Panc1 (cell line): ENCODE results near the gene ADGRV1. TPM values are rescaled to one million over a fixed set of nuclear protein-coding genes. Genes with fewer than 3 reads are reported as not detected.

ENCODE experiments used
- ATAC-seq: fragments of 200-7000 bp; cut with Tn5 transposase; 2 replicates; pipeline ENCODE4 v1.9.1; 2020; ENCODE audit warnings: mild to moderate bottlenecking, moderate library complexity
- BruUV-seq: library from RNA; stranded (reverse); fragments of 400-500 nt; replicated peaks from 2 replicates; lab custom pipeline; 2021; lab: Mats Ljungman, UMichigan
- CTCF ChIA-PET: fragments of 300-600 bp; sonication (Branson Sonifier 250); formaldehyde crosslinking; loops from one replicate; lab custom pipeline; 2022; ENCODE audit warnings: antibody characterized with exemption; lab: Charles Lee
- POLR2A ChIA-PET: fragments of 300-600 bp; sonication (Branson Sonifier 250); formaldehyde crosslinking; loops from one replicate; lab custom pipeline; 2022; ENCODE audit warnings: antibody characterized with exemption; lab: Charles Lee
- DNase-seq: peaks from one replicate; pipeline ENCODE4 v3.0.0-alpha.2; 2010; ENCODE audit warnings: low read depth, low spot score
- H3K27ac ChIP-seq: 2 replicates; pipeline ENCODE4 v1.5.1; 2011; ENCODE audit warnings: mild to moderate bottlenecking, low read length, inconsistent platforms
- H3K27me3 ChIP-seq: fragments of 200-500 bp; sonication (Bioruptor generic); 2 replicates; pipeline ENCODE4 v1.6.0; 2014; ENCODE audit warnings: low read length, inconsistent platforms; ENCODE audit not compliant: control insufficient read depth, insufficient read depth
- H3K36me3 ChIP-seq: fragments of 200-500 bp; sonication (Bioruptor generic); 2 replicates; pipeline ENCODE4 v1.5.1; 2014; ENCODE audit warnings: inconsistent platforms, mild to moderate bottlenecking, low read length, moderate library complexity; ENCODE audit not compliant: control insufficient read depth, insufficient read depth
- H3K4me1 ChIP-seq: 2 replicates; pipeline ENCODE4 v1.5.1; 2011; ENCODE audit warnings: inconsistent platforms, mild to moderate bottlenecking, low read length, moderate library complexity; ENCODE audit not compliant: control insufficient read depth, insufficient read depth
- H3K4me3 ChIP-seq, 2 experiments: 2 replicates each; pipeline ENCODE4 v1.5.1; 2011 to 2012; ENCODE audit warnings: low read depth in 2 of 2, low read length in 2 of 2, mild to moderate bottlenecking in 2 of 2, inconsistent platforms in 1 of 2, moderate library complexity in 1 of 2
- H3K9me3 ChIP-seq: fragments of 200-500 bp; sonication (Bioruptor generic); 2 replicates; pipeline ENCODE4 v1.5.1; 2014; ENCODE audit warnings: low read depth, mild to moderate bottlenecking, inconsistent platforms, low read length, moderate library complexity; ENCODE audit not compliant: control insufficient read depth, insufficient read depth
- CTCF ChIP-seq: fragments of 450-650 bp; IDR thresholded peaks from 2 replicates; pipeline ENCODE4 v1.5.1; 2017; ENCODE audit warnings: mild to moderate bottlenecking
- POLR2AphosphoS5 ChIP-seq: IDR thresholded peaks from 2 replicates; pipeline ENCODE4 v1.6.1; 2012; ENCODE audit warnings: mild to moderate bottlenecking, low read depth, low read length, moderate library complexity
- REST ChIP-seq, 2 experiments: IDR thresholded peaks; 2 replicates each; pipeline ENCODE4 v1.6.1; 2011 to 2012; ENCODE audit warnings: low read depth in 2 of 2, control low read depth in 1 of 2, low read length in 1 of 2, mild to moderate bottlenecking in 1 of 2, moderate library complexity in 1 of 2; ENCODE audit not compliant: insufficient read depth in 1 of 2
- SIN3A ChIP-seq: IDR thresholded peaks from 2 replicates; pipeline ENCODE4 v1.6.1; 2012; ENCODE audit warnings: low read depth, mild to moderate bottlenecking, low read length, moderate library complexity, borderline replicate concordance; ENCODE audit not compliant: insufficient read depth
- TCF7L2 ChIP-seq: IDR thresholded peaks from 2 replicates; pipeline ENCODE4 v1.6.1; 2011; ENCODE audit warnings: mild to moderate bottlenecking, low read depth, low read length, inconsistent platforms
- in situ Hi-C: cut with HindIII; loops from 2 replicates; pipeline ENCODE4 v1.10.0; 2016; ENCODE audit warnings: low sequenced_read_pairs, low pct_unique_long_range_greater_than_20kb
- intact Hi-C: fragments of 100-400 bp; cut with micrococcal nuclease; formaldehyde crosslinking; loops from one replicate; pipeline ENCODE4 v1.10.0; 2022; ENCODE audit not compliant: unreplicated experiment
- total RNA-seq: library from RNA; stranded (reverse); gene quantifications from one replicate; pipeline ENCODE4 v1.2.1, GENCODE V29; 2021; ENCODE audit not compliant: unreplicated experiment

The ADGRV1 gene
- total RNA-seq, 1 experiment from 2014 or later: 0.49 TPM

- Histone ChIP-seq H3K36me3 (no peaks in the 10 kb centered on the region), H3K4me3 (no peak overlapping the region), H3K4me1 (no peaks in the 10 kb centered on the region), H3K27me3 (no peaks in the 10 kb centered on the region; the same call in 1 of the 2 replicates), H3K9me3 (no peaks in the 10 kb centered on the region), H3K27ac (no peak overlapping the region)
- ATAC-seq (no peak), DNase-seq (no peak)
- no TSS peak for BruUV-seq
- ChIA-PET POLR2A (interaction anchor here (0.6 kb wide), 1 partner anchor 18 kb away, joined by 4 read pairs; no protein-coding TSS in a partner anchor), CTCF (no interaction called here)
- TF ChIP-seq SIN3A (no peak), CTCF (no peak), POLR2AphosphoS5 (no peak), TCF7L2 (no peak), REST (IDR thresholded peaks at IDR 0.05; ENCODE audit: insufficient read depth in 1 of 2, low read depth in 2 of 2, low read length in 1 of 2) (no peak)
- in situ Hi-C loops (no loop called here), intact Hi-C loops (no loop called here)
Measured at GRCh38 chr5:90855296-90856010, 296.9 kb downstream of the ADGRV1 start.

GRCh38 chr5:90861843-90862586 is 303.4 kb downstream of the ADGRV1 start:
- in situ Hi-C loops (no loop called here), intact Hi-C loops (loop anchor here (10.0 kb wide), 1 partner anchor 243 kb away; no protein-coding TSS in a partner anchor)
- Histone ChIP-seq H3K27ac (no peak overlapping the region), H3K27me3 (no peaks in the 10 kb centered on the region), H3K4me3 (no peak overlapping the region), H3K4me1 (no peaks in the 10 kb centered on the region), H3K36me3 (no peaks in the 10 kb centered on the region), H3K9me3 (no peaks in the 10 kb centered on the region)
- ATAC-seq (no peak), DNase-seq (no peak)
- peak; percentile 28; the same call in 1 of the 2 replicates for TF ChIP-seq CTCF
- TF ChIP-seq SIN3A: no peak
- ChIA-PET POLR2A (no interaction called here), CTCF (interaction anchor here (0.6 to 1.2 kb wide), 2 partner anchors 342 to 558 kb away, joined by 4 to 6 read pairs; no protein-coding TSS in a partner anchor)
- no TSS peak for BruUV-seq
